Esophagus (tissue), 2 donors: Measurements from ENCODE around the gene FAM83G. TPM values are rescaled to one million over a fixed set of nuclear protein-coding genes. Genes with fewer than 3 reads are reported as not detected.
"Not testable (repeated sequence)": the region's sequence is repeated elsewhere in the genome, so short reads cannot be mapped to it uniquely, and the experiment has no call there.

Experiments used
- H3K27ac ChIP-seq, 2 donors: one replicate each; pipeline ENCODE4 v1.5.1; 2013; ENCODE audit warnings: low read depth in 2 of 2, mild to moderate bottlenecking in 2 of 2, inconsistent platforms in 1 of 2, low read length in 1 of 2, moderate library complexity in 1 of 2
- H3K27me3 ChIP-seq, 2 donors: one replicate each; pipeline ENCODE4 v1.6.1; 2013; ENCODE audit warnings: low read length in 2 of 2, control low read depth in 1 of 2, mild to moderate bottlenecking in 1 of 2; ENCODE audit not compliant: insufficient read depth in 2 of 2, control insufficient read depth in 1 of 2
- H3K36me3 ChIP-seq, 2 donors: one replicate each; pipeline ENCODE4 v1.6.1; 2013; ENCODE audit warnings: low read length in 1 of 2; ENCODE audit not compliant: control insufficient read depth in 2 of 2, insufficient read depth in 2 of 2
- H3K4me1 ChIP-seq, 2 donors: one replicate each; pipeline ENCODE4 v1.6.1; 2013; ENCODE audit warnings: low read length in 1 of 2; ENCODE audit not compliant: control insufficient read depth in 2 of 2, insufficient read depth in 2 of 2
- H3K4me3 ChIP-seq, 2 donors: one replicate each; pipeline ENCODE4 v1.5.1; 2013; ENCODE audit warnings: low read length in 2 of 2, mild to moderate bottlenecking in 2 of 2, low read depth in 1 of 2, moderate library complexity in 1 of 2
- H3K9me3 ChIP-seq, 2 donors: one replicate each; pipeline ENCODE4 v1.6.1; 2013; ENCODE audit warnings: mild to moderate bottlenecking in 2 of 2, low read depth in 1 of 2, low read length in 1 of 2, moderate library complexity in 1 of 2; ENCODE audit not compliant: control insufficient read depth in 2 of 2, insufficient read depth in 1 of 2
- WGBS, 2 donors: extraction: QIAGEN DNeasy Blood & Tissue Kit; methylation state at CpG; one replicate each; pipeline ENCODE4 v1.1.7; 2013; 5-methylcytosine and 5-hydroxymethylcytosine counted together
- polyA plus RNA-seq, 2 donors: library from polyadenylated mRNA; stranded (reverse); fragments of 200-250 nt; gene quantifications; one replicate each; pipeline ENCODE4 v1.2.3, GENCODE V29; 2013
- donor health status: healthy with polysubstance abuse.
- donor health status: Bipolar disorder and iron deficiency.

Gene FAM83G
- polyA plus RNA-seq, 2 donors = 33.2 to 37.1 TPM

- H3K27ac ChIP-seq = peak overlapping the region; percentile 14 to 58
- no peaks in the 10 kb centered on the region for H3K4me1 ChIP-seq
- no peaks in the 10 kb centered on the region for H3K27me3 ChIP-seq
- no peak overlapping the region for H3K4me3 ChIP-seq
- H3K9me3 ChIP-seq = no peaks in the 10 kb centered on the region
- 70 to 74% methylated on average over 22 of the region's 22 CpGs for WGBS, 2 donors
- no peaks in the 10 kb centered on the region for H3K36me3 ChIP-seq
These were observed 19.8 kb upstream of the FAM83G start for GRCh38 chr17:19024101-19025078.

GRCh38 chr17:19023209-19023999 lies 18.8 kb upstream of the FAM83G start:
- WGBS, 2 donors = 81 to 83% methylated on average over 8 to 9 of the region's 9 CpGs
- no peak overlapping the region for H3K4me3 ChIP-seq
- H3K4me1 ChIP-seq = peaks cover 0 to 1% of the 10 kb centered on the region in 2 donors
- no peaks in the 10 kb centered on the region for H3K27me3 ChIP-seq
- H3K27ac ChIP-seq = no peak overlapping the region
- no peaks in the 10 kb centered on the region for H3K36me3 ChIP-seq
- H3K9me3 ChIP-seq = no peaks in the 10 kb centered on the region

- no peaks in the 10 kb centered on the region for H3K9me3 ChIP-seq
- H3K27ac ChIP-seq = no peak overlapping the region
- no peak overlapping the region for H3K4me3 ChIP-seq
- WGBS, 2 donors = 87 to 91% methylated on average over 6 of the region's 6 CpGs
- H3K36me3 ChIP-seq = no peaks in the 10 kb centered on the region
- peaks cover 0 to 6% of the 10 kb centered on the region in 2 donors for H3K4me1 ChIP-seq
- no peaks in the 10 kb centered on the region for H3K27me3 ChIP-seq
These were observed 18.2 kb upstream of the FAM83G start for GRCh38 chr17:19022747-19023146.

- no peak overlapping the region for H3K4me3 ChIP-seq
- no peak overlapping the region for H3K27ac ChIP-seq
- H3K9me3 ChIP-seq = no peaks in the 10 kb centered on the region
- H3K27me3 ChIP-seq = no peaks in the 10 kb centered on the region
- 88 to 93% methylated on average over 5 of the region's 5 CpGs for WGBS, 2 donors
- H3K4me1 ChIP-seq = peaks cover 0 to 10% of the 10 kb centered on the region in 2 donors
- no peaks in the 10 kb centered on the region for H3K36me3 ChIP-seq
These were observed 17.6 kb upstream of the FAM83G start for GRCh38 chr17:19022128-19022527.

- no peaks in the 10 kb centered on the region for H3K27me3 ChIP-seq
- 92 to 95% methylated on average over 24 of the region's 24 CpGs for WGBS, 2 donors
- no peak overlapping the region for H3K4me3 ChIP-seq
- no peak overlapping the region for H3K27ac ChIP-seq
- no peaks in the 10 kb centered on the region for H3K9me3 ChIP-seq
- H3K4me1 ChIP-seq = peaks cover 0 to 13% of the 10 kb centered on the region in 2 donors
- H3K36me3 ChIP-seq = no peaks in the 10 kb centered on the region
These were observed 17.1 kb upstream of the FAM83G start for GRCh38 chr17:19021622-19022083.

- not testable (repeated sequence) for H3K27me3 ChIP-seq, H3K36me3 ChIP-seq, H3K27ac ChIP-seq, H3K4me3 ChIP-seq, H3K9me3 ChIP-seq
- 85 to 93% methylated on average over 7 of the region's 7 CpGs for WGBS, 2 donors
- peaks cover 0 to 17% of the 10 kb centered on the region in 2 donors for H3K4me1 ChIP-seq
These were observed 16.6 kb upstream of the FAM83G start for GRCh38 chr17:19021011-19021621.

GRCh38 chr17:19020016-19020415 lies 15.5 kb upstream of the FAM83G start:
- no peaks in the 10 kb centered on the region for H3K27me3 ChIP-seq
- H3K27ac ChIP-seq = no peak overlapping the region
- no peaks in the 10 kb centered on the region for H3K36me3 ChIP-seq
- 89 to 96% methylated on average over 3 of the region's 3 CpGs for WGBS, 2 donors
- no peaks in the 10 kb centered on the region for H3K9me3 ChIP-seq
- H3K4me3 ChIP-seq = no peak overlapping the region
- peaks cover 0 to 21% of the 10 kb centered on the region in 2 donors for H3K4me1 ChIP-seq

GRCh38 chr17:19019041-19019941 lies 14.7 kb upstream of the FAM83G start:
- no peak overlapping the region for H3K4me3 ChIP-seq
- 63 to 65% methylated on average over 27 of the region's 27 CpGs for WGBS, 2 donors
- no peaks in the 10 kb centered on the region for H3K9me3 ChIP-seq
- no peak overlapping the region for H3K27ac ChIP-seq
- no peaks in the 10 kb centered on the region for H3K27me3 ChIP-seq
- H3K4me1 ChIP-seq = peaks cover 0 to 25% of the 10 kb centered on the region in 2 donors
- no peaks in the 10 kb centered on the region for H3K36me3 ChIP-seq
